AG04450 (cell line): ENCODE results near the gene C1orf50. TPM values are rescaled to one million over a fixed set of nuclear protein-coding genes. Genes with fewer than 3 reads are reported as not detected.
A peak's percentile ranks its signal among the peaks of the same experiment; 100 is the strongest.

Source experiments
- CTCF ChIA-PET: fragments of 300-600, 350-600 bp; formaldehyde crosslinking; extraction: SDS; loops from one replicate; lab custom pipeline; 2022; ENCODE audit warnings: antibody characterized with exemption, inconsistent platforms; lab: Charles Lee
- POLR2A ChIA-PET: fragments of 350-600 bp; formaldehyde crosslinking; extraction: SDS; loops from one replicate; lab custom pipeline; 2021; ENCODE audit warnings: antibody characterized with exemption, inconsistent platforms; lab: Yijun Ruan, JAX
- DNase-seq: peaks from one replicate; pipeline ENCODE4 v3.0.0-alpha.2; 2011; ENCODE audit warnings: low read depth, low spot score
- H3K27ac ChIP-seq: one replicate; pipeline ENCODE4 v1.5.1; 2012; ENCODE audit warnings: low read depth, low read length, control low read depth
- H3K27me3 ChIP-seq: one replicate; pipeline ENCODE4 v1.6.0; 2012; ENCODE audit warnings: low read length; ENCODE audit not compliant: control insufficient read depth, insufficient read depth
- H3K4me3 ChIP-seq: 2 replicates; pipeline ENCODE4 v1.5.1; 2011; ENCODE audit warnings: mild to moderate bottlenecking, low read depth, low read length, control low read depth
- H3K9me3 ChIP-seq: 2 replicates; pipeline ENCODE4 v1.5.1; 2012; ENCODE audit warnings: low read length; ENCODE audit not compliant: control insufficient read depth, insufficient read depth
- polyA plus RNA-seq: library from polyadenylated mRNA; depleted of rRNA; stranded (reverse); fragments of >200 nt; gene quantifications from 2 replicates; pipeline ENCODE4 v1.2.3, GENCODE V29; 2011
- TF ChIP-seq, protein P1 (sequence below): IDR thresholded peaks from 2 replicates; pipeline ENCODE4 v1.5.1; 2011; ENCODE audit warnings: low read depth, low read length, control low read depth, inconsistent platforms

C1orf50 gene
- polyA plus RNA-seq, 1 experiment = 6.4 TPM

- peaks cover 2% of the 10 kb centered on the region; the same call in 1 of the 2 replicates for H3K9me3 ChIP-seq
- no peaks in the 10 kb centered on the region for H3K27me3 ChIP-seq
- H3K27ac ChIP-seq = no peak overlapping the region
- no peak for DNase-seq
- TF ChIP-seq, protein P1, sequence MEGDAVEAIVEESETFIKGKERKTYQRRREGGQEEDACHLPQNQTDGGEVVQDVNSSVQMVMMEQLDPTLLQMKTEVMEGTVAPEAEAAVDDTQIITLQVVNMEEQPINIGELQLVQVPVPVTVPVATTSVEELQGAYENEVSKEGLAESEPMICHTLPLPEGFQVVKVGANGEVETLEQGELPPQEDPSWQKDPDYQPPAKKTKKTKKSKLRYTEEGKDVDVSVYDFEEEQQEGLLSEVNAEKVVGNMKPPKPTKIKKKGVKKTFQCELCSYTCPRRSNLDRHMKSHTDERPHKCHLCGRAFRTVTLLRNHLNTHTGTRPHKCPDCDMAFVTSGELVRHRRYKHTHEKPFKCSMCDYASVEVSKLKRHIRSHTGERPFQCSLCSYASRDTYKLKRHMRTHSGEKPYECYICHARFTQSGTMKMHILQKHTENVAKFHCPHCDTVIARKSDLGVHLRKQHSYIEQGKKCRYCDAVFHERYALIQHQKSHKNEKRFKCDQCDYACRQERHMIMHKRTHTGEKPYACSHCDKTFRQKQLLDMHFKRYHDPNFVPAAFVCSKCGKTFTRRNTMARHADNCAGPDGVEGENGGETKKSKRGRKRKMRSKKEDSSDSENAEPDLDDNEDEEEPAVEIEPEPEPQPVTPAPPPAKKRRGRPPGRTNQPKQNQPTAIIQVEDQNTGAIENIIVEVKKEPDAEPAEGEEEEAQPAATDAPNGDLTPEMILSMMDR = no peak
- H3K4me3 ChIP-seq = no peak overlapping the region
- CTCF ChIA-PET = interaction anchor here (0.6 to 2.2 kb wide), 3 partner anchors 8 to 1962 kb away, joined by 3 to 9 read pairs (median 7); no protein-coding TSS in a partner anchor
- POLR2A ChIA-PET = no interaction called here
These were observed 2.8 kb downstream of the C1orf50 start for GRCh38 chr1:42769811-42770210.

DNA sequence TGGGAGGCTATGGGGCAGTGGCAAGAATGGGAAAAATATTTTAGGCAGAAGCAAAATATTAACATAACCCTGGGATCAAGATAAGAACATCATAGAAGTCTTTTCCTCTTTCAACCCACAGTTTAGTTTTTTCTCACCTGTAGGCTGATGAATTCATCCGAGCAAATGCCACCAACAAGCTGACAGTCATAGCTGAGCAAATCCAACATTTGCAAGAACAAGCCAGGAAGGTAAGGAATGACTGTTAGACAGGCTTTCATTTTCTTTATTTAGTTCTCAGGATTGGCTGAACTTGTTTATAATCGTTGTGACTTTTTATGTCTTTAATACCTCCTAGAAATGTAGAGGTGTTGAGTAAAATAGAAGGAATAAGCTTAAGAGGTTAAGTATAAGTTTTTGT is 6.4 kb downstream of the C1orf50 start:
- POLR2A ChIA-PET = no interaction called here
- no peaks in the 10 kb centered on the region for H3K9me3 ChIP-seq
- no peak overlapping the region for H3K27ac ChIP-seq
- H3K4me3 ChIP-seq = no peak overlapping the region
- DNase-seq = no peak
- TF ChIP-seq, protein P1 = no peak
- H3K27me3 ChIP-seq = no peaks in the 10 kb centered on the region
- CTCF ChIA-PET = no interaction called here

GRCh38 chr1:42774928-42775526 is 8.0 kb downstream of the C1orf50 start:
- no peak overlapping the region for H3K4me3 ChIP-seq
- CTCF ChIA-PET = interaction anchor here (1.3 to 1.5 kb wide), 2 partner anchors 18 to 299 kb away, joined by 3 read pairs; no protein-coding TSS in a partner anchor
- POLR2A ChIA-PET = no interaction called here
- no peaks in the 10 kb centered on the region for H3K9me3 ChIP-seq
- no peaks in the 10 kb centered on the region for H3K27me3 ChIP-seq
- H3K27ac ChIP-seq = no peak overlapping the region
- DNase-seq = no peak
- TF ChIP-seq, protein P1 = no peak

- no peak for DNase-seq
- no peak overlapping the region for H3K4me3 ChIP-seq
- ChIA-PET CTCF (interaction anchor here (1.3 to 5.0 kb wide), 5 partner anchors 15 to 296 kb away, joined by 4 to 108 read pairs (median 5); partner anchors contain the start of gene ZNF691), POLR2A (no interaction called here)
- TF ChIP-seq, protein P1 = no peak
- no peak overlapping the region for H3K27ac ChIP-seq
- H3K27me3 ChIP-seq = no peaks in the 10 kb centered on the region
- H3K9me3 ChIP-seq = no peaks in the 10 kb centered on the region
These were observed 9.5 kb downstream of the C1orf50 start for GRCh38 chr1:42776502-42776901.

- Histone ChIP-seq H3K4me3 (no peak overlapping the region), H3K27ac (no peak overlapping the region), H3K9me3 (no peaks in the 10 kb centered on the region), H3K27me3 (no peaks in the 10 kb centered on the region)
- no peak for DNase-seq
- POLR2A ChIA-PET = interaction anchor here (1.0 kb wide), 2 partner anchors 135 to 296 kb away, joined by 3 to 4 read pairs; no protein-coding TSS in a partner anchor
- CTCF ChIA-PET = interaction anchor here (0.5 to 5.0 kb wide), 27 partner anchors 9 to 773 kb away, joined by 3 to 108 read pairs (median 4); partner anchors contain the start of genes C1orf50, P3H1 and ZNF691
- TF ChIP-seq, protein P1 = peak; percentile 69
These were observed 10.8 kb downstream of the C1orf50 start for GRCh38 chr1:42777852-42778251.
